Kidney epithelial cell (primary cell): ENCODE data around the gene ACTR2. TPM values are rescaled to one million over a fixed set of nuclear protein-coding genes. Genes with fewer than 3 reads are reported as not detected.

Experiments
- DNase-seq: peaks from one replicate; pipeline ENCODE4 v3.0.0-alpha.2; 2010; ENCODE audit warnings: low read depth
- H3K27me3 ChIP-seq: 2 replicates; pipeline ENCODE4 v1.6.0; 2011; ENCODE audit warnings: low read length; ENCODE audit not compliant: control insufficient read depth, insufficient read depth
- H3K36me3 ChIP-seq: 2 replicates; pipeline ENCODE4 v1.5.1; 2011; ENCODE audit warnings: low read length; ENCODE audit not compliant: control insufficient read depth, insufficient read depth
- H3K4me3 ChIP-seq: 2 replicates; pipeline ENCODE4 v1.5.1; 2011; ENCODE audit warnings: low read depth, mild to moderate bottlenecking, control low read depth, low read length
- total RNA-seq: library from RNA; depleted of rRNA; stranded (reverse); fragments of >200 nt; gene quantifications from 2 replicates; pipeline ENCODE4 v1.2.3, GENCODE V29; 2015
- TF ChIP-seq, protein P1 (sequence below): IDR thresholded peaks from 2 replicates; pipeline ENCODE4 v1.5.1; 2011; ENCODE audit warnings: mild to moderate bottlenecking, moderate library complexity, low read length, control low read depth, inconsistent platforms; ENCODE audit not compliant: insufficient read depth, poor library complexity, severe bottlenecking

ACTR2 gene
- total RNA-seq, 1 donor from 2014 or later = 139 TPM

- no peak for DNase-seq
- TF ChIP-seq, protein P1, sequence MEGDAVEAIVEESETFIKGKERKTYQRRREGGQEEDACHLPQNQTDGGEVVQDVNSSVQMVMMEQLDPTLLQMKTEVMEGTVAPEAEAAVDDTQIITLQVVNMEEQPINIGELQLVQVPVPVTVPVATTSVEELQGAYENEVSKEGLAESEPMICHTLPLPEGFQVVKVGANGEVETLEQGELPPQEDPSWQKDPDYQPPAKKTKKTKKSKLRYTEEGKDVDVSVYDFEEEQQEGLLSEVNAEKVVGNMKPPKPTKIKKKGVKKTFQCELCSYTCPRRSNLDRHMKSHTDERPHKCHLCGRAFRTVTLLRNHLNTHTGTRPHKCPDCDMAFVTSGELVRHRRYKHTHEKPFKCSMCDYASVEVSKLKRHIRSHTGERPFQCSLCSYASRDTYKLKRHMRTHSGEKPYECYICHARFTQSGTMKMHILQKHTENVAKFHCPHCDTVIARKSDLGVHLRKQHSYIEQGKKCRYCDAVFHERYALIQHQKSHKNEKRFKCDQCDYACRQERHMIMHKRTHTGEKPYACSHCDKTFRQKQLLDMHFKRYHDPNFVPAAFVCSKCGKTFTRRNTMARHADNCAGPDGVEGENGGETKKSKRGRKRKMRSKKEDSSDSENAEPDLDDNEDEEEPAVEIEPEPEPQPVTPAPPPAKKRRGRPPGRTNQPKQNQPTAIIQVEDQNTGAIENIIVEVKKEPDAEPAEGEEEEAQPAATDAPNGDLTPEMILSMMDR = no peak
These were observed 67.1 kb downstream of the ACTR2 start for GRCh38 chr2:65294701-65295100.

GRCh38 chr2:65296971-65297370 is 69.3 kb downstream of the ACTR2 start:
- TF ChIP-seq, protein P1 = no peak
- Histone ChIP-seq H3K27me3 (no peaks in the 10 kb centered on the region), H3K4me3 (no peak overlapping the region), H3K36me3 (no peaks in the 10 kb centered on the region)
- DNase-seq = no peak

More at GRCh38 chr2:65294701-65295100, 67.1 kb downstream of the ACTR2 start:
- Histone ChIP-seq H3K27me3 (no peaks in the 10 kb centered on the region), H3K4me3 (no peak overlapping the region), H3K36me3 (no peaks in the 10 kb centered on the region)

- no peak for DNase-seq
- Histone ChIP-seq H3K36me3 (no peaks in the 10 kb centered on the region), H3K4me3 (no peak overlapping the region), H3K27me3 (no peaks in the 10 kb centered on the region)
- TF ChIP-seq, protein P1 = no peak
These were observed 69.9 kb downstream of the ACTR2 start for GRCh38 chr2:65297544-65297943.

- TF ChIP-seq, protein P1 = no peak
- H3K36me3 ChIP-seq = no peaks in the 10 kb centered on the region
- H3K4me3 ChIP-seq = no peak overlapping the region
- no peak for DNase-seq
- no peaks in the 10 kb centered on the region for H3K27me3 ChIP-seq
These were observed 70.5 kb downstream of the ACTR2 start for GRCh38 chr2:65298089-65298488.

GRCh38 chr2:65299246-65299645 is 71.6 kb downstream of the ACTR2 start:
- DNase-seq = no peak
- Histone ChIP-seq H3K4me3 (no peak overlapping the region), H3K27me3 (no peaks in the 10 kb centered on the region), H3K36me3 (no peaks in the 10 kb centered on the region)
- TF ChIP-seq, protein P1 = no peak

- TF ChIP-seq, protein P1 = no peak
- Histone ChIP-seq H3K27me3 (no peaks in the 10 kb centered on the region), H3K36me3 (no peaks in the 10 kb centered on the region), H3K4me3 (no peak overlapping the region)
- DNase-seq = no peak
These were observed 72.6 kb downstream of the ACTR2 start for GRCh38 chr2:65300134-65300760.
